Nephron (organoid): Measurements from ENCODE around the gene ABLIM2.

Experiments
- H3K27ac Mint-ChIP-seq, 3 experiments: 2 replicates each; pipeline ENCODE4 v1.8.0; 2020; ENCODE audit warnings: mixed read lengths in 3 of 3, mild to moderate bottlenecking in 2 of 3, moderate library complexity in 1 of 3
- H3K27me3 Mint-ChIP-seq: 2 replicates; pipeline ENCODE4 v1.8.0; 2021; ENCODE audit warnings: low read depth, mild to moderate bottlenecking, moderate library complexity, mixed read lengths
- H3K36me3 Mint-ChIP-seq: 2 replicates; pipeline ENCODE4 v1.8.0; 2020; ENCODE audit warnings: low read depth, mixed read lengths
- H3K4me1 Mint-ChIP-seq: 2 replicates; pipeline ENCODE4 v1.8.0; 2020; ENCODE audit warnings: mixed read lengths
- H3K4me3 Mint-ChIP-seq, 3 experiments: 2 replicates each; pipeline ENCODE4 v1.8.0; 2020; ENCODE audit warnings: mild to moderate bottlenecking in 3 of 3, mixed read lengths in 3 of 3, moderate library complexity in 2 of 3
- H3K9me3 Mint-ChIP-seq: 2 replicates; pipeline ENCODE4 v1.8.0; 2020; ENCODE audit warnings: mixed read lengths
- CTCF ChIP-seq, 3 experiments: fragments of 200-600 bp; sonication (generic); IDR thresholded peaks; one replicate each; pipeline ENCODE4 v1.5.0; 2021; ENCODE audit warnings: antibody characterized with exemption in 3 of 3; ENCODE audit not compliant: unreplicated experiment in 3 of 3

Gene ABLIM2

GRCh38 chr4:8005033-8005808 is 153.4 kb downstream of the ABLIM2 start:
- Mint-ChIP-seq H3K9me3 (no peaks in the 10 kb centered on the region), H3K4me1 (peaks cover 15% of the 10 kb centered on the region), H3K27me3 (peaks cover 11% of the 10 kb centered on the region), H3K27ac (no peak overlapping the region), H3K4me3 (no peak overlapping the region), H3K36me3 (no peaks in the 10 kb centered on the region)
- no peak for TF ChIP-seq CTCF (IDR thresholded peaks at IDR 0.05; ENCODE audit: unreplicated experiment in 3 of 3)

GRCh38 chr4:8004066-8004465 is 154.5 kb downstream of the ABLIM2 start:
- no peaks in the 10 kb centered on the region for H3K36me3 Mint-ChIP-seq
- H3K9me3 Mint-ChIP-seq: no peaks in the 10 kb centered on the region
- H3K4me1 Mint-ChIP-seq: peaks cover 7% of the 10 kb centered on the region
- TF ChIP-seq CTCF (IDR thresholded peaks at IDR 0.05; ENCODE audit: unreplicated experiment in 3 of 3): no peak
- peaks cover 9% of the 10 kb centered on the region for H3K27me3 Mint-ChIP-seq
- no peak overlapping the region for H3K4me3 Mint-ChIP-seq
- no peak overlapping the region for H3K27ac Mint-ChIP-seq

- Mint-ChIP-seq H3K4me1 (no peaks in the 10 kb centered on the region), H3K36me3 (no peaks in the 10 kb centered on the region), H3K27me3 (peaks cover 5% of the 10 kb centered on the region), H3K27ac (peak overlapping the region in 1 of 3 experiments; percentile 0), H3K9me3 (no peaks in the 10 kb centered on the region), H3K4me3 (no peak overlapping the region)
- no peak for TF ChIP-seq CTCF (IDR thresholded peaks at IDR 0.05; ENCODE audit: unreplicated experiment in 3 of 3)
These were observed 155.9 kb downstream of the ABLIM2 start for GRCh38 chr4:8002525-8003309.

GRCh38 chr4:8001564-8002355 is 156.9 kb downstream of the ABLIM2 start:
- Mint-ChIP-seq H3K9me3 (peaks cover 3% of the 10 kb centered on the region), H3K36me3 (no peaks in the 10 kb centered on the region), H3K4me1 (no peaks in the 10 kb centered on the region), H3K27me3 (peaks cover 10% of the 10 kb centered on the region), H3K4me3 (no peak overlapping the region), H3K27ac (no peak overlapping the region)
- no peak for TF ChIP-seq CTCF (IDR thresholded peaks at IDR 0.05; ENCODE audit: unreplicated experiment in 3 of 3)

- Mint-ChIP-seq H3K4me3 (no peak overlapping the region), H3K36me3 (no peaks in the 10 kb centered on the region)
These were observed 157.7 kb downstream of the ABLIM2 start for GRCh38 chr4:8000721-8001491.

More at GRCh38 chr4:8000721-8001491, 157.7 kb downstream of the ABLIM2 start:
- Mint-ChIP-seq H3K4me1 (no peaks in the 10 kb centered on the region), H3K27ac (no peak overlapping the region), H3K9me3 (peaks cover 8% of the 10 kb centered on the region), H3K27me3 (peaks cover 10% of the 10 kb centered on the region)
- TF ChIP-seq CTCF (IDR thresholded peaks at IDR 0.05; ENCODE audit: unreplicated experiment in 3 of 3): no peak
